HG03575 (cell line): ENCODE results near the gene DNAJB4.
A peak's percentile ranks its signal among the peaks of the same experiment; 100 is the strongest.
"Not testable (repeated sequence)": the region's sequence is repeated elsewhere in the genome, so short reads cannot be mapped to it uniquely, and the experiment has no call there.

ENCODE experiments used
- ATAC-seq: cut with Tn5 transposase; IDR thresholded peaks from one replicate; pipeline ENCODE4 v1.9.1; 2021; ENCODE audit not compliant: unreplicated experiment, insufficient number of reproducible peaks, low FRiP score; ENCODE audit errors: extremely low read depth

The DNAJB4 gene

DNA sequence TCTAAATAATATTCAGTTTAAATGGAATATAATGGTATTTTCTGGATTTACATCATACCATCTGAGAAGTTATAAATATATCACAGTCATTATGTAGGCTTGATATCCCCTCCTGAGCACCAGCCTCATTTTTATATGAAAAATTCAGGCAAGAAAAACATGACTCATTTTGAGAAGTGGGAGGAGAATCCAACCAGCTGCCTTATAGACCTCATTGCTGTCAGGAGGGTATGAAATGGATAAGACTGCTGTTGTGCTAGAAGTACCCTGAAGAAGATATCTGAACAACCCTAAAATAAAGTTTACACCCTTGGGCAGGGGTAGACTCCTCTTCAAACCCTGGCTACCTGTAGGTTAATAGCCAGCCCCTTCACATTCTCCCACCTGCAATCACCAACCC is 49.8 kb downstream of the DNAJB4 start:
- ATAC-seq: no peak

DNA sequence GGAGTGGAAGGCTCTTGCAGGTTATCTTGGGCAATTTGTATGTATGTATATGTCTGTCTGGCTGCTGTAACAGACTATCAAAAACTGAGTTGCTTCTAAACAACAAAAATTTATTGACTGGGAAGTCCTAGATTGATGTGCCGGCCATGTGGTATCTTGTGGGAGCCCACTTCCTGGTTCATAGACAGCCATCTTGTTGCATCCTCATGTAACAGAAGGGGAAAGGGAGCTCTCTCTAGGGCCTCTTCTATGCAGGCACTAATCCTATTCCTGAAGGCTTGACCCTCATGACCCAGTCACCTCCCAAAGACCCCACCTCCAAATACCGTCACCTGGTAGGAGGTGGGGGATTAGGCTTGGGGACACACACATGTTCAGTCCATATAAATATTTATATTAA is 50.2 kb downstream of the DNAJB4 start:
- no peak for ATAC-seq

DNA sequence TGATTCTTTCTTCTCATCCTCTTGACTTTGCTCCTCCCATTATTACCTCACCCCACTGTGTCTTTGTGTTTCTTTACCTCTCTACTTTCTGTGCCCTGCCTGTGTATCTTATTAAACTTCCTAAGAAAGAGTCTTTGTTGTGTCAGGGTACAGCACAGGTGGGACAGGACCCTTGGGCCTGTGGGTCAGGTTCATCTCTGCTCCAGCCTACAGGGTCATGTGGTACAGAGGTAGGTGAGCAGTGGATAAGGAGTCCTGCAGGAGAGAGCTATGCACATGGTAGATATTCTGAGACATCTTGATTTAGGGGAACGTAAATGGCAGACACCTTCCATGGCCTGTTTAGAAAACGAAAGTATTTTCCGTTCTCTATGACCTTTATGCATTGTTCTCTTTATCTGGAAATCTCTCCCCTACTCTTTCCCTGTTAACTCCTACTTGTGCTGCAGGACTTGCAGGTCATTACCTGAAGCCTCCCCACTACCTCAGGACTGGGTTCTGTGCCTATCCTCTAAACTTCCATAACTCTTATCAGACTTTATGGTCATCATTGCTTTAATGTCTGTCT is 50.9 kb downstream of the DNAJB4 start:
- no peak for ATAC-seq

DNA sequence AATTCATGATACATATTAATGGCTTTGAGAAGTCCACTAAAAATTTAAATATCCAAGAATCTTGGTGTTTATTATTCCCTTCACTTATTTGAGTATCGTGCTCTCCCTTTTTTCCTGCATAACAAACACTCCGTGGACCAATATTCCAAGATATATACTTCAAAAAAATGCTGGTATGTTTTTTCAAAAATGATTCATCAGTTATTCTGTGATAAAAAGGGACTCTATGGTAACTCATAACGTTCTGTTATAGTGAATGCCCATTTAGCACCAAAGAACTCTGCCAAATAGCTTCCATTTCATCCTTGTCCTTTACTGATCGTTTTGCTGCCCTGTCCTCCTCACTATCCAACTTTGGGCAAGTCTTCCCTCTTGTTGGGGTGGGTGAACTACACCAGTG is 53.9 kb downstream of the DNAJB4 start:
- no peak for ATAC-seq

DNA sequence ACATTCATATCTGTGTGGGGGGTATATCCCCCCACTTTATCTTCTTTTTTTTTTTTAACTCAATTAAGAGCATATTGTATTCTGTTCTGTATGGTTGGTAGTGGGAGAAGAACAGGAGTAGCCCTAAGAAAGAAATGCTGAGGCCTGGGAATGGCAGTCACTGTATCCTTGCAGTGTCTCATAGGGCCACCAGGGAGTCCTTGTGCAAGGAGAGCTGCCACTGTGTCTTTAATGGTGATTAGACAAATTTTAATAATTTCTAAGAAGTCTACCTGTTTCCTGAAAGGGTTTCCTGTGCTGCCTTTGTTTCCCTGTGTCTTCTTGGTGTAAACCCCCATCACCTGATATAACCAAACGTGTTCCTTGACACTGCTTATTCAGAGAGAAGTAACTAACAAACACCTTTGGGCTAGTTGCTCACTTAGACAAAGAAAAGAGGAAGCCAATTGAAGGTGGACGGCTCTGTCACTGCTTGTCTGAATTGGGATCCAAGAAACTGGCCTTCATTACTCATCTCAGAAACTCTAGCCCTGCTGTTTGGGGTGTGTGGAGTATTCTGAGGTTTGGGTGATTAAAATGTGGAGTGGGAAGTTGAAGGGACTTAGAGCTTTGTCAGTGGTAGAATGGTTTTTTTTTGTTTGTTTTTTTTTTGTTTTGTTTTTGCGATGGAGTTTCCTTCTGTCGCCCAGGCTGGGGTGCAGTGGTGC is 56.3 kb downstream of the DNAJB4 start:
- peak; percentile 87 for ATAC-seq

DNA sequence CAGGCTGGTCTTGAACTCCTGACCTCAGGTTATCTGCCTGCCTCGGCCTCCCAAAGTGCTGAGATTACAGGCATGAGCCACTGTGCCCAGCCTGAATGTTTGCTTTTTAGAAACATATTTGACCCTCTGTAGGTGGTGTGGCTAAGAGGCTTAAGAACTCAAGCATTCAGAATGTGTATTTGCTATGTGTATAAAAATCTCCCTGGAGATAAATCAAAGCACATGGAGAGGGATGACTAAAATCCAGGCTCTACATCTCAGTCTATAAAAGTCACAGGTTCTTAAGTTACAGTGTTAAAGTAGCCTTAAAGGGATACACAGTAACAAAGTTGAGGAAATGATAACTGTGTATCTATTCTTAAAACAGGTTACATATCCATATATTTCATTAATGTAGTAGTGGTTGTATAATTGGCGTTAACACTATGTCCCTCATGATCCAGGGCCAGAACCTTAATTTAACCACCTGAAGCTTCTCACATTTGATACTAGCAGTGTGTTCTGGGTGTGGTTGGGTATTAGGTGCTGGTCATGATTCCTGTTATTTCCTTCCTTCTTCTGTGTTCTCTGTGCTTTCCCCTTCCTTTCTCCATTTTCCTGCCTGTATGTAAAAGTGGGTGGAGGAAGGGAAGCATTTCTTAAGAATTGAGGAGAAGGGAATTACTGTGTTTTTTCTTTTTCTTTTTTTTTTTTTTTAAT is 57.2 kb downstream of the DNAJB4 start:
- no peak for ATAC-seq

DNA sequence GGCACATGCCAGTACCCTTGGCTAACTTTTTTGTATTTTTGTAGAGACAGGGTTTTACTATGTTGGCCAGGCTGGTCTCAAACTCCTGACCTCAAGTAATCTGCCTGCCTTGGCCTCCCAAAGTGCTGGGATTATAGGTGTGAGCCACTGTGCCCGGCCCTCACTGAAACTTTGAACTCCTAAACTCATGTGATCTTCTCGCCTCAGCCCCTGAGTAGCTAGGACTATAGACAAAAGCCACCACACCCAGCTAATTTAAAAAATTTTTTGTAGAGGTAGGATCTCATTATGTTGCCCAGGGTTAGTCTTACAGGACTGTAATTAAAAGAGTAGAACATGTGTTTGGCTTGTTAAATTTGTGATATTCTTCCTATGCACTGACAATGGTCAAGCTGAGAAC is 60.1 kb downstream of the DNAJB4 start:
- not testable (repeated sequence) for ATAC-seq
